Left ventricle myocardium inferior (tissue), 1 donor: ENCODE results near the gene TIFAB. TPM values are rescaled to one million over a fixed set of nuclear protein-coding genes. Genes with fewer than 3 reads are reported as not detected.

Source experiments
- DNase-seq: peaks from one replicate; pipeline ENCODE4 v3.0.0-alpha.2; 2020
- H3K27ac ChIP-seq: fragments of 200-600 bp; replicated peaks from 2 replicates; pipeline ENCODE4 v1.8.0; 2021
- H3K27me3 ChIP-seq: fragments of 200-600 bp; 2 replicates; pipeline ENCODE4 v1.8.0; 2021; ENCODE audit warnings: low read depth
- H3K36me3 ChIP-seq: fragments of 200-600 bp; 2 replicates; pipeline ENCODE4 v1.8.0; 2021
- H3K4me1 ChIP-seq: fragments of 200-600 bp; 2 replicates; pipeline ENCODE4 v1.8.0; 2021
- H3K4me3 ChIP-seq: fragments of 200-600 bp; 2 replicates; pipeline ENCODE4 v1.8.0; 2021; ENCODE audit warnings: mild to moderate bottlenecking, moderate library complexity
- H3K9me3 ChIP-seq: fragments of 200-600 bp; replicated peaks from 2 replicates; pipeline ENCODE4 v1.8.0; 2021
- CTCF ChIP-seq: fragments of 200-600 bp; IDR thresholded peaks from 2 replicates; pipeline ENCODE4 v1.8.0; 2021; ENCODE audit warnings: antibody characterized with exemption, mild to moderate bottlenecking, borderline replicate concordance
- intact Hi-C: fragments of 100-400 bp; cut with micrococcal nuclease; formaldehyde crosslinking; loops from one replicate; pipeline ENCODE4 v1.11.0; 2022
- total RNA-seq: library from RNA; stranded (reverse); fragmentation: NEBNext Ultra II Directional; extraction: Animal tissue kit (Norgen Biotek cat#: 25700); gene quantifications from one replicate; pipeline ENCODE4 v1.2.1, GENCODE V29; 2021
- donor health status: DM: no; HTN: yes; CAD: no; lungs with severe emphysema.

Gene TIFAB
- total RNA-seq, 1 donor from 2014 or later = not detected

GRCh38 chr5:135484674-135485086, 32.5 kb upstream of the TIFAB start:
- H3K4me1 ChIP-seq = peaks cover 18% of the 10 kb centered on the region

GRCh38 chr5:135483254-135483653, 31.1 kb upstream of the TIFAB start:
- Histone ChIP-seq H3K27ac (no peak overlapping the region), H3K36me3 (no peaks in the 10 kb centered on the region), H3K27me3 (peaks cover 89% of the 10 kb centered on the region), H3K4me1 (peaks cover 4% of the 10 kb centered on the region), H3K9me3 (no peaks in the 10 kb centered on the region), H3K4me3 (no peak overlapping the region)
- intact Hi-C loops = no loop called here
- DNase-seq = no peak
- no peak for TF ChIP-seq CTCF

More at GRCh38 chr5:135484674-135485086, 32.5 kb upstream of the TIFAB start:
- Histone ChIP-seq H3K27ac (no peak overlapping the region), H3K9me3 (no peaks in the 10 kb centered on the region), H3K36me3 (no peaks in the 10 kb centered on the region), H3K4me3 (no peak overlapping the region), H3K27me3 (peaks cover 89% of the 10 kb centered on the region)
- no peak for DNase-seq
- TF ChIP-seq CTCF = no peak
- intact Hi-C loops = no loop called here

- no peak for DNase-seq
- Histone ChIP-seq H3K27ac (no peak overlapping the region), H3K27me3 (peaks cover 89% of the 10 kb centered on the region), H3K4me3 (no peak overlapping the region), H3K9me3 (no peaks in the 10 kb centered on the region), H3K36me3 (no peaks in the 10 kb centered on the region), H3K4me1 (no peaks in the 10 kb centered on the region)
- TF ChIP-seq CTCF = no peak
- intact Hi-C loops = no loop called here
Measured at GRCh38 chr5:135482381-135482933, 30.3 kb upstream of the TIFAB start.

- H3K36me3 ChIP-seq = no peaks in the 10 kb centered on the region
- no peaks in the 10 kb centered on the region for H3K4me1 ChIP-seq
- H3K9me3 ChIP-seq = no peaks in the 10 kb centered on the region
- H3K4me3 ChIP-seq = no peak overlapping the region
- DNase-seq = no peak
- peaks cover 89% of the 10 kb centered on the region for H3K27me3 ChIP-seq
- no peak for TF ChIP-seq CTCF
- intact Hi-C loops = no loop called here
- H3K27ac ChIP-seq = no peak overlapping the region
Measured at GRCh38 chr5:135481909-135482311, 29.8 kb upstream of the TIFAB start.

GRCh38 chr5:135481387-135481786, 29.2 kb upstream of the TIFAB start:
- Histone ChIP-seq H3K36me3 (no peaks in the 10 kb centered on the region), H3K27ac (no peak overlapping the region), H3K4me1 (no peaks in the 10 kb centered on the region), H3K4me3 (no peak overlapping the region), H3K9me3 (no peaks in the 10 kb centered on the region), H3K27me3 (peaks cover 89% of the 10 kb centered on the region)
- no peak for TF ChIP-seq CTCF
- intact Hi-C loops = no loop called here
- DNase-seq = no peak

- H3K9me3 ChIP-seq = no peaks in the 10 kb centered on the region
- no peak for DNase-seq
- H3K4me3 ChIP-seq = no peak overlapping the region
- TF ChIP-seq CTCF = no peak
- intact Hi-C loops = no loop called here
- peaks cover 89% of the 10 kb centered on the region for H3K27me3 ChIP-seq
- no peaks in the 10 kb centered on the region for H3K36me3 ChIP-seq
- no peaks in the 10 kb centered on the region for H3K4me1 ChIP-seq
- no peak overlapping the region for H3K27ac ChIP-seq
Measured at GRCh38 chr5:135480511-135480910, 28.4 kb upstream of the TIFAB start.
